ENCODE results near the gene BBX. TPM values are rescaled to one million over a fixed set of nuclear protein-coding genes. Genes with fewer than 3 reads are reported as not detected.

Gene BBX
- total and polyA plus RNA-seq, 2 of the 4 experiments (the other 2 are of a cell fraction), result 13.6 to 107 TPM

DNA sequence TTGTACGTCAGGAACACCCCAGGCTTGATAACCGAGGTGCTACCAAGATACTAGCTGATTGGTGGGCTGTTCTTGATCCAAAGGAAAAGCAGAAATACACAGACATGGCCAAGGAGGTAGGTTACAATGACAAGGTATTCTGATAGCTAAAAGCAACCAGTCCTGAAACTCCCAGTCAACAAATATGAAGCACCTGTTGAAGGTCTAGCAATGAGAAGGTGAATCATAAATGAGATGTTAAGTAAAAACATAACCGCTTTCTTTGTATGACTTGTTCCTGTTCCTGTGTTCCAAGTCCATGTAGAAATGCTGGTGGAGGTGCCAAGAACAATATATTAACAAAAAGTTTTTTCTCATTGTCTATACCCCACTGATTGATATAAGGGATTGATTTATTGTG lies 194.0 kb downstream of the BBX start:
- Histone ChIP-seq H3K56ac (ENCODE audit: extremely low read depth, insufficient read depth, low read length) (no peak overlapping the region), H3K4me3 (ENCODE audit: insufficient read depth, low read depth, low read length) (no peak overlapping the region), H3K9me3 (ENCODE audit: control insufficient read depth, insufficient read depth, low read length) (no peaks in the 10 kb centered on the region), H4K91ac (ENCODE audit: insufficient read depth, low read depth, low read length) (no peak overlapping the region), H3K9ac (ENCODE audit: low read depth, low read length) (no peak overlapping the region), H3K18ac (ENCODE audit: low read depth, low read length) (no peak overlapping the region), H3K4ac (ENCODE audit: low read depth, low read length) (no peak overlapping the region), H4K5ac (ENCODE audit: low read depth, low read length) (no peak overlapping the region), H2BK120ac (ENCODE audit: low read depth, low read length) (no peak overlapping the region), H3K36me3 (ENCODE audit: control insufficient read depth, insufficient read depth, low read length) (0 out of 2 replicates have a peak, but pooled peaks cover 4% of the 10 kb centered on the region), H3K4me1 (ENCODE audit: control insufficient read depth, insufficient read depth, low read length) (peaks cover 5% of the 10 kb centered on the region), H3K27ac (ENCODE audit: insufficient read depth, low read length) (no peak overlapping the region), H2AK9ac (replicated peaks; ENCODE audit: low read depth, low read length, poor library complexity) (no peak overlapping the region), H2BK15ac (ENCODE audit: low read depth, low read length) (no peak overlapping the region), H3K14ac (replicated peaks; ENCODE audit: low read depth, low read length) (no peak overlapping the region), H3K79me1 (ENCODE audit: low read depth in 1 of 2, low read length in 2 of 2) (no peaks in the 10 kb centered on the region), H2BK5ac (ENCODE audit: low read depth, low read length, poor library complexity, severe bottlenecking) (no peak overlapping the region), H3K4me2 (ENCODE audit: low read depth, low read length) (no peak overlapping the region), H2BK20ac (ENCODE audit: low read depth, low read length) (no peak overlapping the region), H3K23ac (ENCODE audit: low read depth, low read length) (no peak overlapping the region), H2AFZ (replicated peaks; ENCODE audit: low read length, poor library complexity) (no peak overlapping the region), H2AK5ac (ENCODE audit: low read depth, low read length) (no peak overlapping the region), H3K9me1 (ENCODE audit: insufficient read depth, low read length) (no peaks in the 10 kb centered on the region; the same call in 1 of the 2 replicates), H4K20me1 (ENCODE audit: insufficient read depth, low read length) (no peaks in the 10 kb centered on the region), H3K27me3 (ENCODE audit: control insufficient read depth, insufficient read depth, low read length) (no peaks in the 10 kb centered on the region), H4K8ac (ENCODE audit: low read depth in 2 of 2, low read length in 2 of 2) (no peak overlapping the region)
- CTCF ChIA-PET, result interaction anchor here (1.1 kb wide), 1 partner anchor 13 kb away, joined by 3 read pairs; no protein-coding TSS in a partner anchor
- no TSS peak for BruUV-seq (replicated peaks)
- dilution Hi-C loops (cut with HindIII; ENCODE audit: low sequenced_read_pairs, unreplicated experiment) (no loop called here), in situ Hi-C loops (cut with MboI; ENCODE audit: low sequenced_read_pairs) (no loop called here), intact Hi-C loops (cut with micrococcal nuclease) (no loop called here)
- DNase-seq (no peak), ATAC-seq (ENCODE audit: low read depth) (no peak)
- POLR2A ChIA-PET (ENCODE audit: unreplicated experiment), result no interaction called here
- WGBS, 2 experiments (ENCODE audit: extremely low coverage in 2 of 2, insufficient read length in 1 of 2), result no CpG with 5 or more reads among the region's 3 CpGs
- TF ChIP-seq, protein P1, sequence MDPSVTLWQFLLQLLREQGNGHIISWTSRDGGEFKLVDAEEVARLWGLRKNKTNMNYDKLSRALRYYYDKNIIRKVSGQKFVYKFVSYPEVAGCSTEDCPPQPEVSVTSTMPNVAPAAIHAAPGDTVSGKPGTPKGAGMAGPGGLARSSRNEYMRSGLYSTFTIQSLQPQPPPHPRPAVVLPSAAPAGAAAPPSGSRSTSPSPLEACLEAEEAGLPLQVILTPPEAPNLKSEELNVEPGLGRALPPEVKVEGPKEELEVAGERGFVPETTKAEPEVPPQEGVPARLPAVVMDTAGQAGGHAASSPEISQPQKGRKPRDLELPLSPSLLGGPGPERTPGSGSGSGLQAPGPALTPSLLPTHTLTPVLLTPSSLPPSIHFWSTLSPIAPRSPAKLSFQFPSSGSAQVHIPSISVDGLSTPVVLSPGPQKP (IDR thresholded peaks at IDR 0.05; ENCODE audit: borderline replicate concordance, low read depth, low read length), result no peak
- TF ChIP-seq FOS (IDR thresholded peaks at IDR 0.05; ENCODE audit: low read depth, low read length) (no peak), POLR2A (IDR thresholded peaks at IDR 0.05; ENCODE audit: low read depth, low read length) (no peak), RFX5 (IDR thresholded peaks at IDR 0.05; ENCODE audit: low read depth, low read length) (no peak), CHD1 (IDR thresholded peaks at IDR 0.05; ENCODE audit: low read depth, low read length) (no peak)

Measured in IMR-90 (cell line).